ENCODE measurements around the gene PRKG1.

The PRKG1 gene

DNA sequence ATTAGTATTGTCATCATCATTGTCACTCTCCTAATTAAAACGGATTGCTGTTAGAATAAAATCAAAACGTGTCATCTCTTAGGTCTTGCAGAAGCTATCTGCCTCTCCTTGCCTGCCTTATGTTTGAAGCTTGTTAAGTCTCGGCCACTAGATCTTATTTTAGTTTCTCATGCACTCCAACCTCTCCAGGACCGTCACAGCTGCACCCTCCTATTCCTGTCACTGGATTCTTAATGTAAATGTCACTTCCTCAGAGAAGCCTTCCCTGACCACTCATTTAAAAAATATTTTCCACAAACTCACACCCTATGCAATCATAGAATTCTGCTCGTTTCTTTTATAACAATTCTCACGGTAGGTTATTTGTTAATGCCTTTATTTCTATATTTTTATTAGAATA, 1135.9 kb downstream of the PRKG1 start:
- Histone ChIP-seq H3K9ac (ENCODE audit: low read length) (no peak overlapping the region), H3K27me3 (ENCODE audit: control insufficient read depth, insufficient read depth, low read length) (no peaks in the 10 kb centered on the region), H3K27ac (ENCODE audit: low read depth, low read length) (no peak overlapping the region), H3K36me3 (ENCODE audit: control insufficient read depth, insufficient read depth, low read length) (no peaks in the 10 kb centered on the region), H3K4me1 (ENCODE audit: control insufficient read depth, insufficient read depth, low read length) (no peaks in the 10 kb centered on the region), H3K4me3 (ENCODE audit: low read length) (no peak overlapping the region)

DNA sequence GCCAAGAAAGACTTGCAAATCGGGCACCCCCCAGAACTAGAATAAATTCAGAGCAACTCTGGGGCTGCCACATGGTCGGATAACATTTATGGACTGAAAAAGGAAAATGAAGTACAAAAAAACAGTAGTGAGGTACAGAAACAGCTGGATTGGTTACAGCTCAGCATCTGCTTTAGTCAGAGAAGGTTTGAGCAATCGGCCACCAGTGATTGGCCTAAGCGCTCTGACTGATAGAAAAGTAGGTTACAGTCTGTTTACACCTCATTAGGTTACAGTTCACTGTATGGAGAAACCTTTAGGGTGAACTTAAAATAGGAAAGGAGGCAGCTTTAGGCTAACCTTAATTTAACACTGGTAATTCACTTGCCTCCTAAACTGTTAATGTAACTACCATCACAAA, 1137.8 kb downstream of the PRKG1 start:
- no peak overlapping the region for H3K27ac ChIP-seq (ENCODE audit: low read depth, low read length)
- H3K9ac ChIP-seq (ENCODE audit: low read length) = no peak overlapping the region

DNA sequence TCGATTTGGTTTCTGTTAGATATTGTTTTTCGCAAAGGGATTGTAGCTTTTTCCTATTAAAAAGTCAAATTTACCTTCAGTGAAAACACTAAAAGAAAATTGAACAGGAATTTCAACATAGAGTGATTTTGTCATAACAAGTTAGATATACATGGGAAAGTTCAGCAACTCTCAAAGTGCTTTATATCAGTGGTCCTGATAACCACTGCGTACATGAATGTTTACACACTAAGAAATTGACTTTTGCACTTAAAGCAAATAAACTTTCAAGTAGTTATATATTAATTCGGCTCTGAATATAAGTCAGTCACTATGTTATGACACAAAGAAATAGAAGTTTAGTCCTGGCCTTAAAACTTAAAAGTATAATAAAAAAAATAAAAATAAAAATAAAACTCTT, 1138.5 kb downstream of the PRKG1 start:
- Histone ChIP-seq H3K4me1 (ENCODE audit: control insufficient read depth, insufficient read depth, low read length) (no peaks in the 10 kb centered on the region), H3K27me3 (ENCODE audit: control insufficient read depth, insufficient read depth, low read length) (no peaks in the 10 kb centered on the region), H3K27ac (ENCODE audit: low read depth, low read length) (no peak overlapping the region), H3K36me3 (ENCODE audit: control insufficient read depth, insufficient read depth, low read length) (no peaks in the 10 kb centered on the region), H3K4me3 (ENCODE audit: low read length) (no peak overlapping the region), H3K9ac (ENCODE audit: low read length) (no peak overlapping the region)

More for the DNA sequence above, 1137.8 kb downstream of the PRKG1 start:
- H3K4me3 ChIP-seq (ENCODE audit: low read length) = no peak overlapping the region
- H3K27me3 ChIP-seq (ENCODE audit: control insufficient read depth, insufficient read depth, low read length) = no peaks in the 10 kb centered on the region
- H3K4me1 ChIP-seq (ENCODE audit: control insufficient read depth, insufficient read depth, low read length) = no peaks in the 10 kb centered on the region
- no peaks in the 10 kb centered on the region for H3K36me3 ChIP-seq (ENCODE audit: control insufficient read depth, insufficient read depth, low read length)

DNA sequence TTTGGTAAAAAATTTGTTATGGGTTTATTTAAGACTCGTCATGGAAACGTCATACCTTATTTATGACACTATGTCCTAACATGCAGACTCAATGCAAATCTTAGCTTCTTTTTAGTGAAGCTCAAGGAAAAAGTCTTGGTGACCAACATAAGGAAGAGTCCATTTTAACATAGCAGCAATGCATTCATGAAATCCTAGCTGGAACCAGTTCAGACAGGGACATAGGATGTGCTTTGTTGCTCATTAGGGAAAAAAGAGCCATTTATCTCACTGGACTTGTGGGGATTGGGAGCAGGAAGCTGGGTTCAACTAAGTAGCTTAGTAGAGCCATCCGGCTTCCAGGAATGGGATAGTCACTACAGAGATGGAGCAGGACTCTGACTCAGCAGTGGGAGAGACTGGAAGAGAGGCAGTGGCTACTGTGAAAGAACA, 1139.0 kb downstream of the PRKG1 start:
- Histone ChIP-seq H3K4me1 (ENCODE audit: control insufficient read depth, insufficient read depth, low read length) (no peaks in the 10 kb centered on the region), H3K27ac (ENCODE audit: low read depth, low read length) (no peak overlapping the region), H3K36me3 (ENCODE audit: control insufficient read depth, insufficient read depth, low read length) (no peaks in the 10 kb centered on the region), H3K27me3 (ENCODE audit: control insufficient read depth, insufficient read depth, low read length) (no peaks in the 10 kb centered on the region), H3K9ac (ENCODE audit: low read length) (no peak overlapping the region), H3K4me3 (ENCODE audit: low read length) (no peak overlapping the region)

DNA sequence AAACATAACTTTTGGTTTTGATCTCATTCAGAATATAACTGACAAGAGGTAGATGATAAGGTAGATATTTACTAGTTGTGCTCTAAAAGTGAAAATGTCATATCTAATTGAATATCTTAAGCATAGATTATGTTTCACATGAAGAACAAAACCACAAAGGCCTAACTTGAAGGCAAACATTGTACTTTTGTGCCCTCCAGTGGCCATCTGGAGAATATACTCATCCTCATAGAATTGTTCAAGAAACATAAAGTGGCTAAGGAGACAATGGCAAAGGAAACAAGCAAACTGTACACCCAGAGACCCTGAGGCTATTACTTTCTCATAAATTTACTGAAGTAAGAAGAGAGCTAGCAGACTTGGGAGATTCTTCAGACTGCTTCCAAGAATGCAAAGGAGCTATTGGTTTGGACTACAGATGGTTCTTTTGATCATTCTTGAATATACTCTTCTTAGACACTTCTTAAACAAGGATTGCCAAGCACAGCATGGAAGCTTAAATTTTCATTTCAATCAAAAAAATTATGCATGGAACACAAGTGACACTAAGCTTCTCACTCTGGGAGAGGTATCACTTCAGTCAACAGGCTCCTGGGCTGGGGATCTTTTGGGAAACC, 1141.6 kb downstream of the PRKG1 start:
- Histone ChIP-seq H3K36me3 (ENCODE audit: control insufficient read depth, insufficient read depth, low read length) (no peaks in the 10 kb centered on the region), H3K27me3 (ENCODE audit: control insufficient read depth, insufficient read depth, low read length) (no peaks in the 10 kb centered on the region), H3K9ac (ENCODE audit: low read length) (no peak overlapping the region), H3K4me3 (ENCODE audit: low read length) (no peak overlapping the region), H3K4me1 (ENCODE audit: control insufficient read depth, insufficient read depth, low read length) (no peaks in the 10 kb centered on the region), H3K27ac (ENCODE audit: low read depth, low read length) (no peak overlapping the region)

DNA sequence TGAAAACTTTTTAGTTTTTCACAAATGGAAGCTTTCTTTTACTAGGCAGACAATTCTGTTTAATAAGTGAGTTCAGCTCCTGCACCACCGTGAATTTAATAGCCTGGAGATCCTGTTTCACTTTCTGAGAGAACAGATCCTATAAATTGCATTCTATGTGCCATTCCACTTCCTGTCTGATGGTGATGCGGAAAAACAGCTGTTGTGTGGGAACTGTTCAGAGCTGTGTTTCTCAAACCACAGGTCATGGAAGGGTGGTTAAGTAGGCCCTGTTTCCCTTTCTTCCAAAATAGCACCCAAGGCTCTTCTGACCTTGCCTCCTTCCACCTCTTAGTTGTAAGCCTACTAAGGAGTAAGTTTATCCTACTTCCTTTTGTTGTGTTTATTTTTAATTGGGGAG, 1142.6 kb downstream of the PRKG1 start:
- no peak overlapping the region for H3K4me3 ChIP-seq (ENCODE audit: low read length)
- H3K27ac ChIP-seq (ENCODE audit: low read depth, low read length) = no peak overlapping the region
- no peak overlapping the region for H3K9ac ChIP-seq (ENCODE audit: low read length)
- no peaks in the 10 kb centered on the region for H3K4me1 ChIP-seq (ENCODE audit: control insufficient read depth, insufficient read depth, low read length)
- H3K36me3 ChIP-seq (ENCODE audit: control insufficient read depth, insufficient read depth, low read length) = no peaks in the 10 kb centered on the region
- no peaks in the 10 kb centered on the region for H3K27me3 ChIP-seq (ENCODE audit: control insufficient read depth, insufficient read depth, low read length)

DNA sequence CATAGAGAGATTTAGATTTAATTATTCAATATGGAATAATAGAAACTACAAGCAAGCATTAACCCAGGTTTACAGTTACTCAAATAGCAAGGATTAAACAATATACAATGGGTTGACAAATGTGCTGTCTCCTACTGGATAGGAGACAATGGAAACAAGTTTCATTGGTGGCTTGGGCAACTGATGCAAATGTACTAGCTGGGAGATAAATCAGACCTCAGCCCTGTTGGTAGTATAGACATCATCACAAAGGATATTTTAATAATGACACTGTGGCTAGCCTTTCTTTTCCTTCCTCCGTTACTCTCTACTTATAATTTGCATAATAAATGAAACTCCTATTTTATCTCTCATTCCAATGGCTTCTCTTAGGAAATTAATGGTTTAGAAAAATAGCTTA, 1143.2 kb downstream of the PRKG1 start:
- H3K4me3 ChIP-seq (ENCODE audit: low read length) = no peak overlapping the region
- H3K4me1 ChIP-seq (ENCODE audit: control insufficient read depth, insufficient read depth, low read length) = no peaks in the 10 kb centered on the region
- H3K27ac ChIP-seq (ENCODE audit: low read depth, low read length) = no peak overlapping the region

DNA sequence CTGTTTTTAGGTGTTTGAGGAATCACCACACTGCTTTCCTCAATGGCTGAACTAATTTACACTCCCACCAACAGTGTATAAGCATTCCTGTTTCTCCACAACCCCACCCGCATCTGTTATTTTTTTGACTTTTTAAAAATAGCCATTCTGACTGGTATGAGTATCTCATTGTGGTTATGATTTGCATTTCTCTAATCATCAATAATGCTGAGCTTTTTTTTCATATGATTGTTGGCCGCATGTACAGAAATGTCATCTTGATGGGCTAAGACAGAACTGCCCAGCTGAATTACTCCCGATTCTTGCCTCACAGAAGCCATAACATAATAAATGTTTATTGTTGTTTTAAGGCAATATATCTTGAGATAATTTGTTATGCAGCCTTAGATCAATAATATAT, 1146.7 kb downstream of the PRKG1 start:
- Histone ChIP-seq H3K4me3 (ENCODE audit: low read length) (no peak overlapping the region), H3K27me3 (ENCODE audit: control insufficient read depth, insufficient read depth, low read length) (no peaks in the 10 kb centered on the region), H3K9ac (ENCODE audit: low read length) (no peak overlapping the region), H3K36me3 (ENCODE audit: control insufficient read depth, insufficient read depth, low read length) (no peaks in the 10 kb centered on the region), H3K27ac (ENCODE audit: low read depth, low read length) (no peak overlapping the region), H3K4me1 (ENCODE audit: control insufficient read depth, insufficient read depth, low read length) (no peaks in the 10 kb centered on the region)

More for the DNA sequence above, 1143.2 kb downstream of the PRKG1 start:
- Histone ChIP-seq H3K9ac (ENCODE audit: low read length) (no peak overlapping the region), H3K36me3 (ENCODE audit: control insufficient read depth, insufficient read depth, low read length) (no peaks in the 10 kb centered on the region), H3K27me3 (ENCODE audit: control insufficient read depth, insufficient read depth, low read length) (no peaks in the 10 kb centered on the region)

DNA sequence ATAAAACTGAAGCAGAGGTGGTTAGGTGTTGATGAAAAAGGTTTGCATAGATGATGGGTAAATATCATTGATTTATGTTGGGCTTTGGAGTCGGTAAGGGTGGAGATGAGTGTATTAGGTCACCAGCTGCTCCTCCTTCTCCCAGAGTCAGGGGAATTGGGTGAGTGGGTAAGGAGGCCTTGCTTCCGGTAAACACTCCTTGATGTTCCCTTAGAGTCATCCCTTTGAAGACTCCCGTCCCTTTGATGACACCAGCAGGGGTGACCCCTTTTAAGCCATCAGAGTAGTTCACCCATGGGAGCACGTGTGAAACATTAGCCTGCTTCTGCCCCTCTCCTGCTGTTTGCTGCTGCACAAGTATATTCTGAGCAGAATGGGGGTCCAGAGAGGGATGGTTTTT, 1147.6 kb downstream of the PRKG1 start:
- Histone ChIP-seq H3K27me3 (ENCODE audit: control insufficient read depth, insufficient read depth, low read length) (no peaks in the 10 kb centered on the region), H3K4me3 (ENCODE audit: low read length) (no peak overlapping the region), H3K27ac (ENCODE audit: low read depth, low read length) (no peak overlapping the region), H3K4me1 (ENCODE audit: control insufficient read depth, insufficient read depth, low read length) (no peaks in the 10 kb centered on the region), H3K36me3 (ENCODE audit: control insufficient read depth, insufficient read depth, low read length) (no peaks in the 10 kb centered on the region), H3K9ac (ENCODE audit: low read length) (no peak overlapping the region)

DNA sequence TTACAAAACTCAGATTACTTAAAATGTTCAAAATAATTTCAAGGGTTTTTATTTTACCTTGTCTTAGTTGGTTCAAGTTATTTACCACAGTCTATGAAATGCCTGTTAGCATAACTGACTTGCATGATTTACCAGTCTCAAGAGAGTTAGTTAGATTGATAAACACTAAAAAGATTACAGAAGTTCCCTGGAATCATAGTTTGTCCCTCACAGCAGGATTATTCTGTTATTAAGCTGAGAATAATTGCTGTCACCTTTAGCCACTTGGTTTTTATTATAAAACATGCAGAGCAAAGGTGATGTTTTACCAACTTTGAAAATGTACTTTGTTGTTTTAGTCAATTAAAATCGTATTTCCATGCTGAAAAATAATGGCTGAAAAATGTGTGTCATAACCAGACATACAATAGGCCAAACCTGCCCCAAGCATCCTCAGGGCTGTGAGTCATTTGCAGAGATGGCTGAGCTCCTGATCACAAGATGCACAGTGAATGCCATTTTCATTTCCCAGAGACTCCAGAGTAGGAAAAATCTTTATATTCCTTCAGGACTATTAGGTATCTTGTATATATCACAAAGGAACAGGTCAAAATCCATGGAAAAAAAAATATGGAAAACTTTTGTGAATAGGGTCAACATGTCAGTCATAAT, 1152.0 kb downstream of the PRKG1 start:
- Histone ChIP-seq H3K9ac (ENCODE audit: low read length) (no peak overlapping the region), H3K36me3 (ENCODE audit: control insufficient read depth, insufficient read depth, low read length) (no peaks in the 10 kb centered on the region), H3K27me3 (ENCODE audit: control insufficient read depth, insufficient read depth, low read length) (no peaks in the 10 kb centered on the region), H3K27ac (ENCODE audit: low read depth, low read length) (no peak overlapping the region), H3K4me3 (ENCODE audit: low read length) (no peak overlapping the region), H3K4me1 (ENCODE audit: control insufficient read depth, insufficient read depth, low read length) (no peaks in the 10 kb centered on the region)

DNA sequence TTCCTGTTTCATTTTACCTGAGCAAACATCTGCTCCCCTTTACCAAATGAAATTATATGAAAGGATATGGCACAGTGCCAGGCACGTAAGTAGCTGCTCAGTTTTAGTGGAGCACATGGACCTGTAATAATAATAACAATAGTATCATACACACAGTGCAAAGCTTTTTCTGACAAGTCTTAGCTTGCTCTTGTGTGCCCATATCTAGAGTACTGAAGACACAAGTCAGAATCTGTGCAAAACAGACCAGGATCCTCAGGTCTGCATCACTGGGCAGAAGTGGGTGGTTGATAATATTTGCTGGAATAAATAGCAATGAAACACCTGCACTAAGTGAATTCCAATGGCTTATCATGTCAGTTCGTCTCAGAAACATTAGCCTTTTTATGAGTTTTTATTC, 1154.3 kb downstream of the PRKG1 start:
- Histone ChIP-seq H3K27me3 (ENCODE audit: control insufficient read depth, insufficient read depth, low read length) (no peaks in the 10 kb centered on the region), H3K9ac (ENCODE audit: low read length) (no peak overlapping the region), H3K4me3 (ENCODE audit: low read length) (no peak overlapping the region), H3K36me3 (ENCODE audit: control insufficient read depth, insufficient read depth, low read length) (no peaks in the 10 kb centered on the region), H3K4me1 (ENCODE audit: control insufficient read depth, insufficient read depth, low read length) (no peaks in the 10 kb centered on the region), H3K27ac (ENCODE audit: low read depth, low read length) (no peak overlapping the region)

DNA sequence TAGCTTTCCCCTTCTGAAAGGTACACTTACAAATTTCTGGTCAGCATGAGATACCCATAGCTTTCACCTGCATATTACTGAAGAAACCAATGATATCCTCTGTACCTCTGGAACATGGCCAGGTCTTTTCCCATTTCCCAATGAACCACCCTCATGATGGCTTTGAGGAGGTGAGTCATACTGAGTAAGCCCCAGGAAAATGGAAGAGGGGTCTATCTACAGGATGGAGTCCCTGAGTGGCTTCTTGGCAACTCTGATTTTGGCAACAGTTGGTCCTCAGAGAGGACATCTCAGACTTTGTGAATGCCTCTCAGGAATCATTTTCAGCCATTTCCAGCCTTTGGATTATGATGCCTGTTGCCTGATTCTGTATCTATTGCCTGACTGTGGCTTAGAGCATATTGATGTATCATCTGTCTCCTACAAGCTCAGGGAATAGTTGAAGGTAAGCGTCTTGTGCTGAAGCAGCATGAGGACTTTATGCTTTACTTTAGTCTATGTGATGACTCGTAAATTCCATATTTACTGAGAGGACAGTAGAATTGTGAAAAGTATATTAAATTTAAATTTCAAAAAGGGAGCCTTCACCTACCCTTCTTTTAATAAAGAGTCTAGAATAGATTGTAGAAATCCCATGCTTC, 1155.1 kb downstream of the PRKG1 start:
- H3K4me3 ChIP-seq (ENCODE audit: low read length) = no peak overlapping the region

More for the DNA sequence above, 1155.1 kb downstream of the PRKG1 start:
- Histone ChIP-seq H3K36me3 (ENCODE audit: control insufficient read depth, insufficient read depth, low read length) (no peaks in the 10 kb centered on the region), H3K27ac (ENCODE audit: low read depth, low read length) (no peak overlapping the region), H3K9ac (ENCODE audit: low read length) (no peak overlapping the region), H3K27me3 (ENCODE audit: control insufficient read depth, insufficient read depth, low read length) (no peaks in the 10 kb centered on the region), H3K4me1 (ENCODE audit: control insufficient read depth, insufficient read depth, low read length) (no peaks in the 10 kb centered on the region)

All from rectal smooth muscle tissue (tissue), 1 donor.